A673 (cell line): Measurements from ENCODE around the gene UBXN10. TPM values are rescaled to one million over a fixed set of nuclear protein-coding genes. Genes with fewer than 3 reads are reported as not detected.

Experiments
- BruUV-seq: library from RNA; stranded (reverse); fragments of 400-500 nt; replicated peaks from 2 replicates; lab custom pipeline; 2021; lab: Mats Ljungman, UMichigan
- CTCF ChIA-PET: fragments of 300-600 bp; sonication (Branson Sonifier 250); formaldehyde crosslinking; loops from one replicate; lab custom pipeline; 2022; ENCODE audit warnings: antibody characterized with exemption; lab: Charles Lee
- POLR2A ChIA-PET: fragments of 300-600 bp; sonication (Branson Sonifier 250); formaldehyde crosslinking; loops from one replicate; lab custom pipeline; 2022; ENCODE audit warnings: antibody characterized with exemption; ENCODE audit not compliant: low non-redundant PET; lab: Charles Lee
- DNase-seq: peaks from one replicate; pipeline ENCODE4 v3.0.0-alpha.2; 2015; ENCODE audit warnings: low spot score
- H3K27ac ChIP-seq: fragments of 200-600 bp; sonication (generic); 2 replicates; pipeline ENCODE4 v1.5.1; 2016; ENCODE audit warnings: mixed run types, low read depth, mild to moderate bottlenecking, mixed read lengths, antibody characterized with exemption, low read length; ENCODE audit not compliant: poor library complexity, severe bottlenecking
- H3K27me3 ChIP-seq: fragments of 200-600 bp; sonication (generic); replicated peaks from 2 replicates; pipeline ENCODE4 v1.6.1; 2017; ENCODE audit warnings: mixed run types, low read depth, mild to moderate bottlenecking, mixed read lengths, antibody characterized with exemption, low read length; ENCODE audit not compliant: insufficient read depth, poor library complexity
- H3K36me3 ChIP-seq: fragments of 200-600 bp; sonication (generic); 2 replicates; pipeline ENCODE4 v1.6.1; 2016; ENCODE audit warnings: mixed run types, mild to moderate bottlenecking, mixed read lengths, antibody characterized with exemption, low read length; ENCODE audit not compliant: insufficient read depth, poor library complexity, severe bottlenecking
- H3K4me1 ChIP-seq: fragments of 200-600 bp; sonication (generic); 2 replicates; pipeline ENCODE4 v1.6.1; 2017; ENCODE audit warnings: mixed run types, mild to moderate bottlenecking, mixed read lengths, antibody characterized with exemption, low read length; ENCODE audit not compliant: insufficient read depth, poor library complexity, severe bottlenecking
- H3K4me3 ChIP-seq: fragments of 200-600 bp; sonication (generic); 2 replicates; pipeline ENCODE4 v1.5.1; 2016; ENCODE audit warnings: low read depth, mixed run types, mild to moderate bottlenecking, mixed read lengths, low read length; ENCODE audit not compliant: poor library complexity, severe bottlenecking
- H3K9me3 ChIP-seq: fragments of 200-600 bp; sonication (generic); 2 replicates; pipeline ENCODE4 v1.6.1; 2016; ENCODE audit warnings: mixed run types, low read depth, mild to moderate bottlenecking, mixed read lengths, antibody characterized with exemption, low read length; ENCODE audit not compliant: poor library complexity, severe bottlenecking
- CTCF ChIP-seq: fragments of 300-800, 200-600 bp; sonication (generic); conservative IDR thresholded peaks from 2 replicates; pipeline ENCODE4 v1.5.1; 2017; ENCODE audit warnings: low read depth, mild to moderate bottlenecking, antibody characterized with exemption, low read length, moderate library complexity, mixed read lengths
- EZH2 ChIP-seq: fragments of 200-600 bp; sonication (generic); IDR thresholded peaks from 2 replicates; pipeline ENCODE4 v1.6.1; 2017; ENCODE audit warnings: borderline replicate concordance, low read depth, mild to moderate bottlenecking, mixed read lengths, antibody characterized with exemption, low read length; ENCODE audit not compliant: poor library complexity, severe bottlenecking
- intact Hi-C: fragments of 100-400 bp; cut with micrococcal nuclease; formaldehyde crosslinking; loops from one replicate; pipeline ENCODE4 v1.10.0; 2022; ENCODE audit not compliant: unreplicated experiment
- total RNA-seq: library from RNA; stranded (reverse); gene quantifications from 2 replicates; pipeline ENCODE4 v1.2.3, GENCODE V29; 2021

The UBXN10 gene
- total RNA-seq, 1 experiment from 2014 or later = not detected

- Histone ChIP-seq H3K9me3 (no peaks in the 10 kb centered on the region), H3K27ac (no peak overlapping the region), H3K4me3 (no peak overlapping the region), H3K4me1 (peaks cover 5% of the 10 kb centered on the region), H3K36me3 (no peaks in the 10 kb centered on the region), H3K27me3 (peaks cover 49% of the 10 kb centered on the region)
- no peak for DNase-seq
- ChIA-PET POLR2A (no interaction called here), CTCF (no interaction called here)
- TF ChIP-seq CTCF (no peak), EZH2 (no peak)
- intact Hi-C loops = loop anchor here (5.0 kb wide), 1 partner anchor 227 kb away; no protein-coding TSS in a partner anchor
- no TSS peak for BruUV-seq
These were observed 13.5 kb downstream of the UBXN10 start for GRCh38 chr1:20199403-20199802.

GRCh38 chr1:20199840-20200239 lies 13.9 kb downstream of the UBXN10 start:
- peaks cover 45% of the 10 kb centered on the region for H3K27me3 ChIP-seq
- H3K4me1 ChIP-seq = peaks cover 3% of the 10 kb centered on the region
- CTCF ChIA-PET = no interaction called here
- H3K4me3 ChIP-seq = no peak overlapping the region
- TF ChIP-seq EZH2 (no peak), CTCF (no peak)
- no peak for DNase-seq
- intact Hi-C loops = loop anchor here (5.0 kb wide), 1 partner anchor 228 kb away; no protein-coding TSS in a partner anchor
- POLR2A ChIA-PET = no interaction called here
- no peaks in the 10 kb centered on the region for H3K9me3 ChIP-seq
- H3K27ac ChIP-seq = no peak overlapping the region
- no peaks in the 10 kb centered on the region for H3K36me3 ChIP-seq
- BruUV-seq = no TSS peak

- DNase-seq = no peak
- Histone ChIP-seq H3K4me1 (no peaks in the 10 kb centered on the region), H3K9me3 (no peaks in the 10 kb centered on the region), H3K27ac (no peak overlapping the region), H3K36me3 (no peaks in the 10 kb centered on the region), H3K4me3 (no peak overlapping the region), H3K27me3 (peaks cover 45% of the 10 kb centered on the region)
- TF ChIP-seq EZH2 (no peak), CTCF (no peak)
- intact Hi-C loops = no loop called here
- ChIA-PET CTCF (no interaction called here), POLR2A (no interaction called here)
- no TSS peak for BruUV-seq
These were observed 15.1 kb downstream of the UBXN10 start for GRCh38 chr1:20200966-20201365.
